Spleen (tissue), 11 donors: ENCODE data around the gene ATP1A2. TPM values are rescaled to one million over a fixed set of nuclear protein-coding genes. Genes with fewer than 3 reads are reported as not detected.

Experiments
- DNase-seq: peaks from one replicate; pipeline ENCODE4 v3.0.0-alpha.2; 2020
- H3K27ac ChIP-seq, 8 donors: fragments of 200-600 bp; sonication (generic) in 7 of 8; 1 replicate in 4 of 8; 2 replicates in 4 of 8; pipeline versions ENCODE4 v1.5.0 to v1.8.0; 2016 to 2021; ENCODE audit warnings: inconsistent platforms in 4 of 8, mild to moderate bottlenecking in 4 of 8, moderate library complexity in 1 of 8
- H3K27me3 ChIP-seq, 7 donors: fragments of 200-600 bp; sonication (generic) in 6 of 7; replicated peaks in 1 of 7; 1 replicate in 4 of 7; 2 replicates in 3 of 7; pipeline versions ENCODE4 v1.5.0 to v1.8.0; 2016 to 2021; ENCODE audit warnings: inconsistent platforms in 3 of 7, mild to moderate bottlenecking in 1 of 7
- H3K36me3 ChIP-seq, 6 donors: fragments of 200-600 bp; sonication (generic) in 5 of 6; 1 replicate in 4 of 6; 2 replicates in 2 of 6; pipeline versions ENCODE4 v1.5.0 to v1.8.0; 2016 to 2021; ENCODE audit warnings: inconsistent platforms in 2 of 6
- H3K4me1 ChIP-seq, 6 donors: fragments of 200-600 bp; sonication (generic) in 5 of 6; 1 replicate in 3 of 6; 2 replicates in 3 of 6; pipeline versions ENCODE4 v1.5.0 to v1.8.0; 2016 to 2021; ENCODE audit warnings: inconsistent platforms in 3 of 6
- H3K4me3 ChIP-seq, 8 donors: fragments of 200-600 bp; sonication (generic) in 7 of 8; 1 replicate in 4 of 8; 2 replicates in 4 of 8; pipeline versions ENCODE4 v1.5.0 to v1.8.0; 2016 to 2021; ENCODE audit warnings: inconsistent platforms in 4 of 8, mild to moderate bottlenecking in 4 of 8, moderate library complexity in 2 of 8
- H3K9me3 ChIP-seq, 8 donors: fragments of 200-600 bp; sonication (generic) in 7 of 8; 1 replicate in 4 of 8; 2 replicates in 4 of 8; pipeline versions ENCODE4 v1.5.0 to v1.8.0; 2016 to 2021; ENCODE audit warnings: inconsistent platforms in 4 of 8
- CTCF ChIP-seq, 11 experiments: fragments of 200-600 bp in 7 of 11; fragments of 450-650 bp in 4 of 11; sonication (generic) in 4 of 11; IDR thresholded peaks in 8 of 11; conservative IDR thresholded peaks in 3 of 11; 1 replicate in 7 of 11; 2 replicates in 4 of 11; pipeline versions ENCODE4 v1.4.0 to v1.8.0; 2016 to 2021; ENCODE audit warnings: antibody characterized with exemption in 11 of 11, inconsistent platforms in 4 of 11, mild to moderate bottlenecking in 1 of 11
- POLR2A ChIP-seq, 3 donors: fragments of 450-650 bp; IDR thresholded peaks; one replicate each; pipeline ENCODE4 v1.5.1; 2017; ENCODE audit warnings: antibody characterized with exemption in 3 of 3, mild to moderate bottlenecking in 1 of 3
- POLR2AphosphoS5 ChIP-seq, 3 donors: sonication (generic); formaldehyde crosslinking; IDR thresholded peaks; one replicate each; pipeline ENCODE4 v1.5.1; 2017; ENCODE audit warnings: antibody characterized with exemption in 3 of 3
- WGBS, 5 donors: extraction: QIAGEN DNeasy Blood & Tissue Kit in 3 of 5; methylation state at CpG; one replicate each; pipeline versions ENCODE4 v1.1.5 to v1.1.7; 2013 to 2018; 5-methylcytosine and 5-hydroxymethylcytosine counted together
- intact Hi-C: fragments of 100-400 bp; cut with DNase I; formaldehyde crosslinking; loops from one replicate; pipeline ENCODE4 v1.15.0; 2023; ENCODE audit warnings: low total_unique reads
- polyA plus RNA-seq, 3 donors: library from polyadenylated mRNA; stranded (reverse); fragments of 200-250 nt; gene quantifications; one replicate each; pipeline ENCODE4 v1.2.1, GENCODE V29; 2013
- total RNA-seq, 7 donors: library from RNA; depleted of rRNA in 3 of 7; stranded (reverse); fragments of >200 nt in 3 of 7; fragmentation: NEBNext Ultra II Directional in 4 of 7; extraction: Animal tissue kit (Norgen Biotek cat#: 25700) in 4 of 7; gene quantifications; one replicate each; pipeline versions ENCODE4 v1.1.0 to v1.2.1, GENCODE V29; 2016 to 2021
- donor health status: healthy with polysubstance abuse.
- donor health status: DM: no; HTN: no; CAD: no; lungs with moderate emphysema.
- donor health status: DM: no; HTN: no; CAD: no.
- donor health status: Bipolar disorder and iron deficiency.
- donor health status: healthy.
- donor health status: DM: no; HTN: no; CAD: no.
- donor health status: DM: yes; HTN: yes; CAD: no.

The ATP1A2 gene
- total and polyA plus RNA-seq, 10 donors = 0.13 to 19.1 (median 0.85) TPM

DNA sequence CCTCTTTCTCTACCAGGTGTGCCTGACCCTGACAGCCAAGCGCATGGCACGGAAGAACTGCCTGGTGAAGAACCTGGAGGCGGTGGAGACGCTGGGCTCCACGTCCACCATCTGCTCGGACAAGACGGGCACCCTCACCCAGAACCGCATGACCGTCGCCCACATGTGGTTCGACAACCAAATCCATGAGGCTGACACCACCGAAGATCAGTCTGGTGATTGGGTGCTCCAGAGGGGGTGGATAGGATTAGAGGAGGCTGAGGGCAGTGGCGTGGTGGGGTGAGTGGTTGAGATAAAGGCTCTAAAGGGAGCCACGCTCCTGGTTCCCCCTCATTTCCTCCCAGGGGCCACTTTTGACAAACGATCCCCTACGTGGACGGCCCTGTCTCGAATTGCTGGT, 13.1 kb downstream of the ATP1A2 start:
- H3K9me3 ChIP-seq = no peaks in the 10 kb centered on the region
- no peak overlapping the region for H3K27ac ChIP-seq
- intact Hi-C loops = no loop called here
- H3K4me1 ChIP-seq = no peaks in the 10 kb centered on the region
- no peak for TF ChIP-seq CTCF (IDR thresholded peaks at IDR 0.05 in 8 of 11, conservative IDR thresholded peaks at IDR 0.05 in 3 of 11)
- no peak for TF ChIP-seq POLR2AphosphoS5 (IDR thresholded peaks at IDR 0.05)
- no peak for TF ChIP-seq POLR2A (IDR thresholded peaks at IDR 0.05)
- peak; percentile 33 for DNase-seq
- H3K4me3 ChIP-seq = no peak overlapping the region
- H3K27me3 ChIP-seq = no peaks in the 10 kb centered on the region
- no peaks in the 10 kb centered on the region for H3K36me3 ChIP-seq
- WGBS, 5 donors = 80 to 92% (median 86%) methylated on average over 18 of the region's 18 CpGs

DNA sequence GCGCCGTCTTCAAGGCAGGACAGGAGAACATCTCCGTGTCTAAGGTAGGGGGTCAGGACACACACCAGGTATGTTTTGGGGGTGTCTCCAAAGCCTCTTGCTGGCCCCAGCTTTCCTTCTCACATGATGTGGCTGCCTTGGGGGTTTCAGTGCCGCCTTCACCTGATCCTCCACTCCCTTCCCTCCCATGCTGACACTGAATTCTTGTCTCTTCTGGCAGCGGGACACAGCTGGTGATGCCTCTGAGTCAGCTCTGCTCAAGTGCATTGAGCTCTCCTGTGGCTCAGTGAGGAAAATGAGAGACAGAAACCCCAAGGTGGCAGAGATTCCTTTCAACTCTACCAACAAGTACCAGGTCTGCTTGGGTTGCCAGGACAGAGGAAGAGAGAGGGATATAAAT, 13.5 kb downstream of the ATP1A2 start:
- WGBS, 5 donors = 89 to 96% (median 96%) methylated on average over 5 of the region's 5 CpGs
- Histone ChIP-seq H3K9me3 (no peaks in the 10 kb centered on the region), H3K27me3 (no peaks in the 10 kb centered on the region), H3K4me1 (no peaks in the 10 kb centered on the region), H3K36me3 (no peaks in the 10 kb centered on the region), H3K27ac (no peak overlapping the region), H3K4me3 (no peak overlapping the region)
- DNase-seq = peak; percentile 31
- TF ChIP-seq CTCF (IDR thresholded peaks at IDR 0.05 in 8 of 11, conservative IDR thresholded peaks at IDR 0.05 in 3 of 11) (no peak), POLR2AphosphoS5 (IDR thresholded peaks at IDR 0.05) (no peak), POLR2A (IDR thresholded peaks at IDR 0.05) (no peak)
- intact Hi-C loops = no loop called here

- Histone ChIP-seq H3K27ac (no peak overlapping the region), H3K4me1 (no peaks in the 10 kb centered on the region), H3K4me3 (no peak overlapping the region), H3K27me3 (no peaks in the 10 kb centered on the region), H3K9me3 (no peaks in the 10 kb centered on the region), H3K36me3 (no peaks in the 10 kb centered on the region)
- DNase-seq = peak; percentile 11
- WGBS, 5 donors = 86 to 92% (median 89%) methylated on average over 3 of the region's 3 CpGs
- no peak for TF ChIP-seq CTCF (IDR thresholded peaks at IDR 0.05 in 8 of 11, conservative IDR thresholded peaks at IDR 0.05 in 3 of 11)
- no peak for TF ChIP-seq POLR2A (IDR thresholded peaks at IDR 0.05)
- TF ChIP-seq POLR2AphosphoS5 (IDR thresholded peaks at IDR 0.05) = no peak
- intact Hi-C loops = no loop called here
These were observed 14.0 kb downstream of the ATP1A2 start for GRCh38 chr1:160129558-160129957.

GRCh38 chr1:160129966-160130365, 14.4 kb downstream of the ATP1A2 start:
- Histone ChIP-seq H3K4me3 (no peak overlapping the region), H3K9me3 (no peaks in the 10 kb centered on the region), H3K27me3 (no peaks in the 10 kb centered on the region), H3K36me3 (no peaks in the 10 kb centered on the region), H3K27ac (no peak overlapping the region), H3K4me1 (no peaks in the 10 kb centered on the region)
- TF ChIP-seq POLR2AphosphoS5 (IDR thresholded peaks at IDR 0.05) (no peak), POLR2A (IDR thresholded peaks at IDR 0.05) (no peak), CTCF (IDR thresholded peaks at IDR 0.05 in 8 of 11, conservative IDR thresholded peaks at IDR 0.05 in 3 of 11) (no peak)
- no peak for DNase-seq
- 83 to 90% (median 86%) methylated on average over 11 of the region's 11 CpGs for WGBS, 5 donors
- intact Hi-C loops = no loop called here
